ENCODE results near the gene ZNF384. TPM values are rescaled to one million over a fixed set of nuclear protein-coding genes. Genes with fewer than 3 reads are reported as not detected.

The ZNF384 gene
- total and polyA plus RNA-seq, 2 experiments from 2014 or later: 20.5 to 35.9 TPM

DNA sequence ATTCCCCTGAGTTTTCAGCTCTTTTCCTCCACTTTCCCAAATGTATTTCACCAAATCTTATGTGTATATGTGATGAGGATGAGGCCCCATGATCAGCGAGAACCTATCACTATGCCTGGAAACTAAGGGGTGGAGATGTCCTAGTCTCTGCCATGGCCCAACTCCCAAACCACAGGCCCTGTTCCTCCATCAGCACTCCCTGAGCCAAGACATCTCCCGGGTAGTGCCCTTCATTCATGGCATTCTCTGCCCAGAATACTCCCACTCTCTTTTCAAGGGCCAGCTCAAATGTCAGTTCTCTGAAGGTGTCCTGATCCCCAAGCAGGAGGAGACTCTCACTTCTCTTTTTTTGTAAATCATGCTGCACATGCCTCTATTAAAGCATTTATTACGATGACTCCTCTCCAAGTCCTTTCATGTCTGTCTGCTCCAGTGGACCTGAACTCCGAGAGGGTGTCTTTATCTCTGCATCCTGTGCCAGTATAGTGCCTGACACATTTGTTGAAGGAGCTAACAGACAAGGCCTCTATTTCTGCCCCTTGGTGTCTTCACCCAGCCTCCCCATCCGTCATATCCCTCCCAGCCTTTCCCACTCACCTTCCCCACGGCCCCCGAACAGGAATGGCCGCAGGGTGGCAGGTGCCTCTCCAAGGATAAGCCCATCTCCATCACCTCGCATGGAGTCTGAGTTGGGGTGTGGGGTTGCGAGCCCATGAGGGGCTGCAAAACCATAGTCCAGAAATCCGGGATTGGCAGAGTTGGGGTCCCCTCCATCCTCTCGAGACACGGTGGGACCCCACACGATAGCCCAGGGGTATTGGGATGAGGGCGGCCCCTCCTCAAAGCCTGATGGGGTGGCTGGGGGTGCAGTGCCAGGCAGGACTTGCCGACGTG lies 7.8 kb upstream of the ZNF384 start (continued):
- TF ChIP-seq, protein P1, sequence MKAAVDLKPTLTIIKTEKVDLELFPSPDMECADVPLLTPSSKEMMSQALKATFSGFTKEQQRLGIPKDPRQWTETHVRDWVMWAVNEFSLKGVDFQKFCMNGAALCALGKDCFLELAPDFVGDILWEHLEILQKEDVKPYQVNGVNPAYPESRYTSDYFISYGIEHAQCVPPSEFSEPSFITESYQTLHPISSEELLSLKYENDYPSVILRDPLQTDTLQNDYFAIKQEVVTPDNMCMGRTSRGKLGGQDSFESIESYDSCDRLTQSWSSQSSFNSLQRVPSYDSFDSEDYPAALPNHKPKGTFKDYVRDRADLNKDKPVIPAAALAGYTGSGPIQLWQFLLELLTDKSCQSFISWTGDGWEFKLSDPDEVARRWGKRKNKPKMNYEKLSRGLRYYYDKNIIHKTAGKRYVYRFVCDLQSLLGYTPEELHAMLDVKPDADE (IDR thresholded peaks at IDR 0.05): no peak
- TF ChIP-seq EZH2 (IDR thresholded peaks at IDR 0.05; ENCODE audit: low read depth, unreplicated experiment): no peak
- TF ChIP-seq ZNF114 (CRISPR knock-in tag; IDR thresholded peaks at IDR 0.05): no peak
- TF ChIP-seq, protein P2, sequence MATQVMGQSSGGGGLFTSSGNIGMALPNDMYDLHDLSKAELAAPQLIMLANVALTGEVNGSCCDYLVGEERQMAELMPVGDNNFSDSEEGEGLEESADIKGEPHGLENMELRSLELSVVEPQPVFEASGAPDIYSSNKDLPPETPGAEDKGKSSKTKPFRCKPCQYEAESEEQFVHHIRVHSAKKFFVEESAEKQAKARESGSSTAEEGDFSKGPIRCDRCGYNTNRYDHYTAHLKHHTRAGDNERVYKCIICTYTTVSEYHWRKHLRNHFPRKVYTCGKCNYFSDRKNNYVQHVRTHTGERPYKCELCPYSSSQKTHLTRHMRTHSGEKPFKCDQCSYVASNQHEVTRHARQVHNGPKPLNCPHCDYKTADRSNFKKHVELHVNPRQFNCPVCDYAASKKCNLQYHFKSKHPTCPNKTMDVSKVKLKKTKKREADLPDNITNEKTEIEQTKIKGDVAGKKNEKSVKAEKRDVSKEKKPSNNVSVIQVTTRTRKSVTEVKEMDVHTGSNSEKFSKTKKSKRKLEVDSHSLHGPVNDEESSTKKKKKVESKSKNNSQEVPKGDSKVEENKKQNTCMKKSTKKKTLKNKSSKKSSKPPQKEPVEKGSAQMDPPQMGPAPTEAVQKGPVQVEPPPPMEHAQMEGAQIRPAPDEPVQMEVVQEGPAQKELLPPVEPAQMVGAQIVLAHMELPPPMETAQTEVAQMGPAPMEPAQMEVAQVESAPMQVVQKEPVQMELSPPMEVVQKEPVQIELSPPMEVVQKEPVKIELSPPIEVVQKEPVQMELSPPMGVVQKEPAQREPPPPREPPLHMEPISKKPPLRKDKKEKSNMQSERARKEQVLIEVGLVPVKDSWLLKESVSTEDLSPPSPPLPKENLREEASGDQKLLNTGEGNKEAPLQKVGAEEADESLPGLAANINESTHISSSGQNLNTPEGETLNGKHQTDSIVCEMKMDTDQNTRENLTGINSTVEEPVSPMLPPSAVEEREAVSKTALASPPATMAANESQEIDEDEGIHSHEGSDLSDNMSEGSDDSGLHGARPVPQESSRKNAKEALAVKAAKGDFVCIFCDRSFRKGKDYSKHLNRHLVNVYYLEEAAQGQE (IDR thresholded peaks at IDR 0.05; ENCODE audit: unreplicated experiment): no peak
- TF ChIP-seq CREB1 (CRISPR knock-in tag; IDR thresholded peaks at IDR 0.05; ENCODE audit: low read depth): no peak
- no peak for TF ChIP-seq ZNF331 (CRISPR knock-in tag; IDR thresholded peaks at IDR 0.05; ENCODE audit: low read depth)
- TF ChIP-seq EZH2phosphoT487 (IDR thresholded peaks at IDR 0.05; ENCODE audit: unreplicated experiment): no peak
- no peak for TF ChIP-seq NANOG (IDR thresholded peaks at IDR 0.05; ENCODE audit: borderline replicate concordance)

DNA sequence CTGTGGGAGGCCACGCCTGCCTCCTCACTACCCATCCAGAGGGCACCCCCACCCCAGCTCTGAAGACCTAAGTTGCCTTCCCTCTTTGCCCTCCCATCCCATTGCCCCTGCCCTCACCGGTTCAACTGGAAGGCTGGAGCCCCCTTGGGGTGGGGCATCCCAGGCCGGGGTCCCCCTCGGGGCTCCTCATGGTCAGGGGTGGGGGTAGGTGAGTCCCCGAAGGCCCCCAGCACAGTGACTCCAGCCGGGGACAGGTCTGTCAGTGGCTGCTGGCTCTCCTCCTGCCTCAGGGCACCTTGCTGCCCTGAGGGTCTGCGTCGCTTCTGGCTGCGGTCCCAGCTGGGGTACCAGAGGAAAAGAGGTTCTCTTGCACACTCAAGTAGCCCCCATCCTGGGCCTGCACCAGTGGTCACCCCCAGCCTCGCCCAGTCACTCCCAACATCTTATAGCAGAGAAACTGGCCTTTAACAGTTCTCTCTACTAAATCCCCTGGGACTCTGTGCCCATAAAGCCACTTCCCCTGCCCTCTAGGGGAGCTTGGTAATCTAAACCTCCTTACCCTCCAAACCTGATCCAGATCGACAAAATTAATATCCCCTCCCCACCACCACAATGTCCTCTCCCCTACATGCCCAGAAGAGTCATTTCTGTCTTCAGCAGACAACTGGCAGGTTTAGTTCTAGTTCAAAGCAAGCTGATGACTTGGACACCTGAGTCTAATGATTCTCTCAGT lies 6.3 kb upstream of the ZNF384 start:
- Mint-ChIP-seq H3K27me3 (ENCODE audit: insufficient read depth, low read depth, poor library complexity) (peaks cover 14% of the 10 kb centered on the region), H3K27ac (no peak overlapping the region), H3K9me3 (no peaks in the 10 kb centered on the region), H3K36me3 (ENCODE audit: low read depth) (peaks cover 6% of the 10 kb centered on the region; the same call in 2 of the 3 replicates), H3K4me1 (peaks cover 33% of the 10 kb centered on the region), H3K4me3 (no peak overlapping the region; the same call in 2 of the 3 replicates)
- H3K79me2 ChIP-seq (replicated peaks; ENCODE audit: insufficient read depth): peaks cover 3% of the 10 kb centered on the region; the same call in 1 of the 2 replicates
- peaks cover 11% of the 10 kb centered on the region; the same call in 1 of the 2 replicates for H3K27me3 ChIP-seq (ENCODE audit: insufficient read depth)
- H3K4me2 ChIP-seq: no peak overlapping the region
- H3K27ac ChIP-seq (ENCODE audit: low read depth): no peak overlapping the region
- H3K9me2 ChIP-seq (ENCODE audit: insufficient read depth): no peaks in the 10 kb centered on the region
- H2AFZ ChIP-seq: no peak overlapping the region
- H3F3A ChIP-seq (replicated peaks; ENCODE audit: low read depth): peaks cover 3% of the 10 kb centered on the region; the same call in 1 of the 2 replicates
- H3K4me3 ChIP-seq: no peak overlapping the region
- H3K36me3 ChIP-seq (ENCODE audit: insufficient read depth): no peaks in the 10 kb centered on the region
- H3K4me1 ChIP-seq (ENCODE audit: insufficient read depth): peaks cover 16% of the 10 kb centered on the region
- DNase-seq (ENCODE audit: low spot score) (no peak), ATAC-seq (no peak)
- no peaks in the 10 kb centered on the region for H4K20me1 ChIP-seq (replicated peaks; ENCODE audit: insufficient read depth)
- TF ChIP-seq, protein P3, sequence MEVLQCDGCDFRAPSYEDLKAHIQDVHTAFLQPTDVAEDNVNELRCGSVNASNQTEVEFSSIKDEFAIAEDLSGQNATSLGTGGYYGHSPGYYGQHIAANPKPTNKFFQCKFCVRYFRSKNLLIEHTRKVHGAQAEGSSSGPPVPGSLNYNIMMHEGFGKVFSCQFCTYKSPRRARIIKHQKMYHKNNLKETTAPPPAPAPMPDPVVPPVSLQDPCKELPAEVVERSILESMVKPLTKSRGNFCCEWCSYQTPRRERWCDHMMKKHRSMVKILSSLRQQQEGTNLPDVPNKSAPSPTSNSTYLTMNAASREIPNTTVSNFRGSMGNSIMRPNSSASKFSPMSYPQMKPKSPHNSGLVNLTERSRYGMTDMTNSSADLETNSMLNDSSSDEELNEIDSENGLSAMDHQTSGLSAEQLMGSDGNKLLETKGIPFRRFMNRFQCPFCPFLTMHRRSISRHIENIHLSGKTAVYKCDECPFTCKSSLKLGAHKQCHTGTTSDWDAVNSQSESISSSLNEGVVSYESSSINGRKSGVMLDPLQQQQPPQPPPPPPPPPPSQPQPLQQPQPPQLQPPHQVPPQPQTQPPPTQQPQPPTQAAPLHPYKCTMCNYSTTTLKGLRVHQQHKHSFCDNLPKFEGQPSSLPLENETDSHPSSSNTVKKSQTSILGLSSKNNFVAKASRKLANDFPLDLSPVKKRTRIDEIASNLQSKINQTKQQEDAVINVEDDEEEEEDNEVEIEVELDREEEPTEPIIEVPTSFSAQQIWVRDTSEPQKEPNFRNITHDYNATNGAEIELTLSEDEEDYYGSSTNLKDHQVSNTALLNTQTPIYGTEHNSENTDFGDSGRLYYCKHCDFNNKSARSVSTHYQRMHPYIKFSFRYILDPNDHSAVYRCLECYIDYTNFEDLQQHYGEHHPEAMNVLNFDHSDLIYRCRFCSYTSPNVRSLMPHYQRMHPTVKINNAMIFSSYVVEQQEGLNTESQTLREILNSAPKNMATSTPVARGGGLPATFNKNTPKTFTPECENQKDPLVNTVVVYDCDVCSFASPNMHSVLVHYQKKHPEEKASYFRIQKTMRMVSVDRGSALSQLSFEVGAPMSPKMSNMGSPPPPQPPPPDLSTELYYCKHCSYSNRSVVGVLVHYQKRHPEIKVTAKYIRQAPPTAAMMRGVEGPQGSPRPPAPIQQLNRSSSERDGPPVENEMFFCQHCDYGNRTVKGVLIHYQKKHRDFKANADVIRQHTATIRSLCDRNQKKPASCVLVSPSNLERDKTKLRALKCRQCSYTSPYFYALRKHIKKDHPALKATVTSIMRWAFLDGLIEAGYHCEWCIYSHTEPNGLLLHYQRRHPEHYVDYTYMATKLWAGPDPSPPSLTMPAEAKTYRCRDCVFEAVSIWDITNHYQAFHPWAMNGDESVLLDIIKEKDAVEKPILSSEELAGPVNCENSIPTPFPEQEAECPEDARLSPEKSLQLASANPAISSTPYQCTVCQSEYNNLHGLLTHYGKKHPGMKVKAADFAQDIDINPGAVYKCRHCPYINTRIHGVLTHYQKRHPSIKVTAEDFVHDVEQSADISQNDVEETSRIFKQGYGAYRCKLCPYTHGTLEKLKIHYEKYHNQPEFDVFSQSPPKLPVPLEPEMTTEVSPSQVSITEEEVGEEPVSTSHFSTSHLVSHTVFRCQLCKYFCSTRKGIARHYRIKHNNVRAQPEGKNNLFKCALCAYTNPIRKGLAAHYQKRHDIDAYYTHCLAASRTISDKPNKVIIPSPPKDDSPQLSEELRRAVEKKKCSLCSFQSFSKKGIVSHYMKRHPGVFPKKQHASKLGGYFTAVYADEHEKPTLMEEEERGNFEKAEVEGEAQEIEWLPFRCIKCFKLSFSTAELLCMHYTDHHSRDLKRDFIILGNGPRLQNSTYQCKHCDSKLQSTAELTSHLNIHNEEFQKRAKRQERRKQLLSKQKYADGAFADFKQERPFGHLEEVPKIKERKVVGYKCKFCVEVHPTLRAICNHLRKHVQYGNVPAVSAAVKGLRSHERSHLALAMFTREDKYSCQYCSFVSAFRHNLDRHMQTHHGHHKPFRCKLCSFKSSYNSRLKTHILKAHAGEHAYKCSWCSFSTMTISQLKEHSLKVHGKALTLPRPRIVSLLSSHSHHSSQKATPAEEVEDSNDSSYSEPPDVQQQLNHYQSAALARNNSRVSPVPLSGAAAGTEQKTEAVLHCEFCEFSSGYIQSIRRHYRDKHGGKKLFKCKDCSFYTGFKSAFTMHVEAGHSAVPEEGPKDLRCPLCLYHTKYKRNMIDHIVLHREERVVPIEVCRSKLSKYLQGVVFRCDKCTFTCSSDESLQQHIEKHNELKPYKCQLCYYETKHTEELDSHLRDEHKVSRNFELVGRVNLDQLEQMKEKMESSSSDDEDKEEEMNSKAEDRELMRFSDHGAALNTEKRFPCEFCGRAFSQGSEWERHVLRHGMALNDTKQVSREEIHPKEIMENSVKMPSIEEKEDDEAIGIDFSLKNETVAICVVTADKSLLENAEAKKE (CRISPR knock-in tag; IDR thresholded peaks at IDR 0.05): no peak
- no peak for TF ChIP-seq EZH2phosphoT487 (IDR thresholded peaks at IDR 0.05; ENCODE audit: unreplicated experiment)
- no peak for TF ChIP-seq ZNF114 (CRISPR knock-in tag; IDR thresholded peaks at IDR 0.05)

Measured in GM23338 (cell line).